Occipital lobe (tissue), 2 donors: ENCODE measurements around the gene GPR18. TPM values are rescaled to one million over a fixed set of nuclear protein-coding genes. Genes with fewer than 3 reads are reported as not detected.
"Not testable (repeated sequence)": the region's sequence is repeated elsewhere in the genome, so short reads cannot be mapped to it uniquely, and the experiment has no call there.

Experiments used
- DNase-seq: peaks from one replicate; lab custom pipeline; 2025; lab: John Stamatoyannopoulos, UW
- total RNA-seq: library from RNA; depleted of rRNA; stranded (reverse); fragments of >200 nt; gene quantifications from one replicate; pipeline ENCODE4 v1.2.3, GENCODE V29; 2014

GPR18 gene
- total RNA-seq, 1 donor from 2014 or later, result not detected

DNA sequence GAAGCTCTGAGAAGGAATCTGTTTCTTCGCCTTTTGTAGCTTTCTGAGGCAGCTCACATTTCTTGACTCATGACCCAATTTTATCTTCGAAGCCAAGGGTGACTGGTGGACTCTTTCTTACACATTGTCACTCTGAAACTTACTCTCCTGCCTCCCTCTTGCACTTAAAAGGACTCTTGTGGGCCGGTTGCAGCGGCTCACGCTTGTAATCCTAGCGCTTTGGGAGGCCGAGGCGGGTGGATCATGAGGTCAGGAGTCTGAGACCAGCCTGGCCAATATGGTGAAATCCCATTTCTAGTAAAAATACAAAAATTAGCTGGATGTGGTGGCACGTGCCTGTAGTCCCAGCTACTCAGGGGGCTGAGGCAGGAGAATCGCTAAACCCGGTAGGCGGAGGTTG, 27.6 kb downstream of the GPR18 start:
- DNase-seq, result not testable (repeated sequence)

DNA sequence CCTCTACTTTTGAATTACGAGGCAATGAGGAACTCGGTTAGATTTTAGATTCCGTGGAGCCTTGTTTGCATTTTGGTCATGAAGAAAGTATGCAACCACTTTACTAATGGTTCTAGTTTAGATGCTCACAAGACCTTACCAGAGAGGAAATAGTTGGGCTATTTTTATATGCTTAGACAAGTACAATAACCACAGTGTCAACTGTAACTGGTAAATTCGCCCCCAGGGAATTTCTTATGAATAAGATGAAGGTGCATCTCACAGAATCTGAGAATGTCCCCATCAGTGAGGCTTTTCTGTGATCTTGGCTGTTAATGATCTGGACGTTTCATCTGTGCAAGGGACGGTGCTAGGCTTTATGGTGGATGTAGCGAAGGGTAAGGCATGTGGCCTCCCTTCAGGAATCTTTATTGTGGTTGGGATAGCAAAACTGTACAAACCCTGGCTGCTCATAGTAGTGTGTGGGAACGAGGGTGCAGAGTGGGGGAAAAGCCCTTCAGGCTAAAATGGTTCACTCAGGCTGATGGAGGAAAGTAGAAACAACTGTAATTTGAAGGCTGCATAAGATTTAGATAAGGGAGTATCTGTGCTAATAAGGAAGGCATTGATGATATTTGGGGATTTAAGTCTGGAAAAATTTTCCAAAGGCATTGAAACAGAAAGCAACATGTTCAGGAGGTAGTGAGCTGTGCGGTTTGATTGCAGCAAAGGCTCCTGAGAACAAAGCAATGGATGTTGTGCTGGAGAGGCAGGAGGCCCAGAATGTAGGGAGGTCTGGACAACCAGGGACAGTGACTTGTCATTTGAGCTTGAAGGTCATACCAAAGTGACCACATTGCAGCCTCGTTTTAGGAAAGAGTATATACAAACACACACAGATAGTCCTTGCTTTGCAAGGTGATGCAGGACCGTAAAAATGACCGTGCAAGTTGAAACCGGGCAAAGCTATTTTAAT, 29.2 kb downstream of the GPR18 start:
- DNase-seq, result no peak

DNA sequence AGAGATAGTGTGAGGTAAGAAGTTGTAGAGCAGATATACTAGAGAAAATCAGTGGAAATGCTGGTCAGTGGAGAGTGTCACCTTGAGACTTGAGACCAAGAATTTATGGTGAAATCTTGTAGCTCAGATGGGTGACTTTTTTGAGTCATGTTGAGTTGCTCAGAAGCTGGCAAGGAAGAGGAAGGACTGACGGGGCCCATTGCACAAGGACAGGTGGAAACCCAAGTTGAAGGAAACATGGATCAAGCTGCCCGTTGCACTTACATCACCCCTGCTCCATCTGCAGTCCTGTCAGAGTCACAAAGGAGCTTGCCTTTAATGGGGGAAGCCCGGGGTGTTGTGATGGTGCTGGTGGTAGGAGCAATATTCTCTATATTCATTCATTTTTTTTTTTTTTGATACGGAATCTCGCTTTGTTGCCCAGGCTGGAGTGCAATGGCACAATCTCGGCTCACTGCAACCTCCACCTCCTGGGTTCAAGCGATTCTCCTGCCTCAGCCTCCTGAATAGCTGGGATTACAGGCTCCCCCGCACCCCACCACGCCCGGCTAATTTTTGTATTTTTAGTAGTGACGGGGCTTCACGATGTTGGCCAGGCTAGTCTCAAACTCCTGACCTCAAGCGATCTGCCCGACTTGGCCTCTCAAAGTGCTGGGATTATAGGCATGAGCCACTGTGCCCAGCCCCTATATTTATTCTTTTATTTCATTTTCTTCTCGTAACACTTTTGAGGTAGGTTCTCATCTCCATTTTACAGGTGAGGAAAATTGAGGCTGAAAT, 30.1 kb downstream of the GPR18 start:
- DNase-seq, result no peak

DNA sequence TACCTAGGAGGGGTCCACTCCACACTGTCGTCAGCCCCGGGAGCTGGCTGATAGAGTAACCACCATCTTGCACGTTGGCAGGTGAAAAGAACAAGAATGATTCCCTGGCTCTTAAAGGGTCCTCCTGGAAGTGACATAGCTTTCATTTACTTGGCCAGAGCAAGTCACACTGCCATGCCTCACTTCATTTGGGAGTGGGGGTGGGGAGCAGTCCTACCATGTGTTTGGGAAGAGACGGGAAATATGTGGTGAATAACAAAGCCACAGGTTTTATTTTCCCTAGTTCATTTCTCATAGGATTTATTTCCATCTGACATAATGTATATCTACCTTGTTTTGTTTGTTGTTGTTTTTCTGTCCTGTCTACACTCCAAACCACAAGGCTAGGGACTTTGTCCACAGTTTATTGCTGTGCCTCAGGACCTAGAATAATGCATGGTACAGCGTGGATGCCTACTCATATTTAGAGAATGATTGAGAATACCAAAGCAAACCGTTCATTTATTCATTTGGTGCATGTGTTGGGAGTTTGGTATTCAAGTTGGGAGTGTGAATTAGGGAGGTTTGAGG, 30.8 kb downstream of the GPR18 start:
- DNase-seq, result no peak

DNA sequence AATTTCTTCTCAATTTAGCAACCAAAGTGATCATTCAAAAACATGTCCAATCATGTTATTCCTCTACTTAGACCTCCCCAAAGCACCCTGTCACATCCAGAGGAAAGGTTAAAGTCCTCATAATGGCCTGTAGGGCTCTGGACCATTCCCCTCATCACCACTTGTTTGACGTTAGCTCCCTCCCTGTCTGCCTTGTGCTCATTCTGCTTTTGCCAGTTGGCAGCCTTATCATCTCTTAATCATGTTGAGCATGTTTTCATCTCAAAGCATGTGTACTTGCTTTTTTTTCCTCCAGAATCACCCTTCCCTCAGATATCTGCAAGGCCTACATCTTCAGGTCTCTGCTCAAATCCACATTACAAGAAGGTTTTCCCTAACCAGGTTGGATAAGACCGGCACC, 31.7 kb downstream of the GPR18 start:
- no peak for DNase-seq

DNA sequence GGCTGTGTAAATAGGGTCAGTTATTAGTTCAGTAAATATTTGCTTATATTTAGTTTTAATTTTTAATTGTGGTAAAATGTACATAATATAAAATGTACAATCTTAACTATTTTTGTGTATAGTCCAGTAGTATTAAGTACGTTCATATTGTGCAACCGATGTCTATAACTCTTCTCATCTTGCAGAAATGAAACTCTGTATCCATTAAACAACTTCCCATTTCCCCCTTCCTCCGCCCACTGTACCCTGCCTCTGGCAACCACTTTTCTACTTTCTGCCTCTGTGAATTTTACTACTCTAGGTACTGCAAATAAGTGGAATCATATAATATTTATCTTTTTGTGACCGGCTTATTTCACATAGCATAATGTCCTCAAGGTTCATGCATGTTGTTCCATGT, 33.1 kb downstream of the GPR18 start:
- DNase-seq, result no peak

DNA sequence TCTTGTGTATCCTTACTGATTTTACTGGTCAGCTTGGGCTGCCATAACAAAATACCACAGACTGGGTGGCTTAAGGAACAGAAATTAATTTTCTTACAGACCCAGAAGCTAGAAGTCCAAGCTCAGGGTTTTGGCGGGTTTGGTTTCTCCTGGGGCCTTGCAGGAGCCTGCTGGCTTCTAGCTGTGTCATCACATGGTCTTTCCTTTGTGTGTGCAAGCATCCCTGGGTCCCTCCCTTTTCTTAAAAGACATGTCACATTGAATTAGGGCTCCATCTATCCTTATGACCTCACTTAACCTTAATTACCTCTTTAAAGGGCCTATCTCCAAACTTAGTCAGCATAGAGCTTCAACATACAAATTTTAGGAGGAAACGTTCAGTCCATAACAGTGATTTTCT, 34.2 kb downstream of the GPR18 start:
- no peak for DNase-seq

DNA sequence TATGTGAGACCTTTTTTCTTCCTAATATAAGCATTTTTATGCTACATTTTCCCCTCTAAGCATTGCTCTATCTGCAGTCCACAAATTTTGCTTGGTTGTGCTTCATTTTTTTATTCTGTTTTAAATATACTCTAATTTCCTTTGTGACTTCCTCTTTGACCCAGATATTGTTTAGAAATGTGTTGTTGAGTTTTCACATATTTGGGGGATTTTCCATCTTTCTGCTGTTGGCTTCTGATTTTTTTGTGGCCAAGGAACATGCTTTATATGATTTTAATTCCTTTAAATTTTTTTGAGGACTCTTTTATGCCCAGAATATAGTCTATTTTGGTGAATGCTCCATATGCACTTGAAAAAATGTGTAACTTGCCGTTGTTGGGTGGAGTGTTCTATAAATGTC, 34.6 kb downstream of the GPR18 start:
- DNase-seq, result no peak

DNA sequence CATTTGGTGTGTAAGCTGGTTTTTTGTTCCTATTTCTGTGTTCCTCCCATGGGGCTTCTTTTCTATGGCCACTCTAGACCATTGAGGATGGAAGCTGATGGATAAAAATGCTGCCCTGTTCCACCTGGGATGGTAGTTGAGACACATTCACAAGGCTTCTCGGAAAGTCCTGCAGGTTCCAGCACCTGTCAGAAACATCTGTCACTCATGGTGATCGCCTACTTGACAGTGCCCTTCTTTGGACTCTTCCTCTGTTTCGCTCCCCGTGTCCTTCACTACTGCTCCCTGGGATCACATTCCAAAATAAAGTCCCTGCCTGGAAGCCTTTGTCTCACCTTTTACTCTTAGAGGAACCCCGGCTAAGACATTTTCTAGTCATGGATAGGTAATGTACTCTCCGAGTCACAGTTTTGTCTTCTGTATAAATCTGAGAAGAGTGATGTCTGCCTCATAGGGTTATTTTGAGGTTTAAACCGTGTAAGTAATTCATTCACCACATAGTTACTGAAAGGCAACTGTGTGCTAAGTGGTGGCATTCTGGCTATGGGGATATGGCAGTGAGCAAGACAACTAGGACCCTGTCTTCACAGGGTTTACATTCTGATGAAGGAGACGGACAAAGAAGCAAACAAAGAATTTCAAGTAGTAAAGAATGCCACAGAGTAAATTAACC, 36.5 kb downstream of the GPR18 start:
- DNase-seq, result no peak

DNA sequence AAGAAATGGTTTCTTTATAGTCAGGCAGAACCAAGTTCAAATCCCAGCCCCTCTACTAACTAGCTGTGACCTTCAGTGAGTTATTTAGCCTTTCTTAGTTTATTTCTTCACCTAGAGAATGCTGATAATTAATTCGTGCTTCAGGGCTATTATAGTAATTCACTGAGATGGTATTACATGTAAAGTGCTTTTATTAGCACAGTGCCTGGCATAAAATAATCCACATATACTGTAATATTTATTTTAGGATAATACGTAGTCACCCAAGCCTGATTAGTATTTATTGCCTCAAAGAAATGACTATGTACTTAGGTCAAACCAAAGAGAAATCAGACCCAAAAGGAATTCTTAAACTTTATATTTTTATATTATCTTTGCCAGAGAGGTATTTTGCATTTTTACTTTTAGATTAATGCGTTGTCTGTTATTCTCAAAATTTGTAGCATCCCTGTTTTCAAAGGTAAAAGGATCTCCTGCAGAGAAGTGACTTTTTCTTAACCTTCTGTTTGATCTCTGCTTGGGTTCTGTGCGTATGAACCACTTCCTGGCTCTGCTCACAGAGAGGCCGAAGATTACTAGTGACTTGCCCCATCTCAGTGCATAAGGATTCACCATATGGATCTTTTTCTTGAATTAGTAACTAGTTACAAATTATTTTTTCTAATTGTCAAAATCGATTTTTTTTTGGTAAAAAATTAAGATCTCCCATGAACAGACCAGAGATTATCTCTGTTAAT, 37.8 kb downstream of the GPR18 start:
- no peak for DNase-seq

DNA sequence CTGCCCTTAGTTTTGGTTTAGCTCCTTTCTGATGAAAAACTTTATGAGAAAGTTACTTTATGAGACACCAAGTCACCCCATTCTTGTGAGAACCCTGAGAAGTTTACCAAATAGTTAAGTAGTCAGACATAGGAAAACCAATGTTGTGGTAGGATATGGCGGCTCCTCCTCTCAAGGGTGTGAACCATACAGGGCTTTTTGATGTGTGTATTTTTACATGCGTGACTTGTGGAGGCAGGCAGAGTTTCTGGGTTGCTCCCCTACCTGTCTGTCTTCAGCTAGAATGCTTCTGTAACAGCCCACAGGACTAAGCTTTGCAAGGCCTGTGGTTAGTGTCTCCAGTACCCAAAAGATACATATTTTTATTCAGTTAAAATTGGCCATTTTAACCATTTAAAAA, 39.2 kb downstream of the GPR18 start:
- no peak for DNase-seq

DNA sequence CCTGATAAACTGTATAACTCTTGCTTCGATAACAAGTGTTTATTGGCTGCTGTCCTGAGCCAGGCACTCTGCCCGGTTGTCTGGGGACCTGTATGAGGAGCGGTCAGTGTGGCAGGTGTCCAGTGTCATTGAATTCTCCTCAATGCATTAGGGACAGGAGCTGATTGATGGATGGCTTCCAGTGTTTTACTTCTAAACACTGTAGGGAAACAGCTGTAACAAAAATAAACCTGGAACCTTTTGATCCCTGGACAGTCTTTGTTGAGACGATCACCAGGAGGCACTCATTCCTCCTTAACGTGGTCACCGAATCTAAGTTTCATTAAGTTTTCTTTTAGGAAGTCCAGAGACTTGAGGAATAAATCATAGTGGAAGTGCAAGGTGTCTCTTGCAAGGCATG, 39.6 kb downstream of the GPR18 start:
- DNase-seq, result no peak

DNA sequence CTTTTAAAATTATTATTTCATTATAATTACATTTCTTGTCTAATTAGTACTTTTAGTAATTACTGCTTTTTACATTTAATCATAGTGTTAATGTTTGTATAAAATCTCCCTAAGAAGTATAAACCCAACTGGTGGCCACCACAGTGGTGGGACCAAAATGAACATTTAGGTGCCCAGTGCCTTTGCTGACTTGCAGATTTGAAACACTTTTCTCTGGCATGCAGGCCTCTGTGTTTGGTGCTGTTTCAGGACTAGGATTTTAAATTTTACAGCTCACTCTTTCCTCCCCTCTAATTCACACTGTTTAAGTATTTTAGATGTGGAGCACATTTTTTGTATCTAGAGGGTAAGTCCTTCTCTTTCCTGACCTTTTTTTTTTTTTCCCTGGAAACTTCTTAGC, 40.1 kb downstream of the GPR18 start:
- DNase-seq, result no peak

DNA sequence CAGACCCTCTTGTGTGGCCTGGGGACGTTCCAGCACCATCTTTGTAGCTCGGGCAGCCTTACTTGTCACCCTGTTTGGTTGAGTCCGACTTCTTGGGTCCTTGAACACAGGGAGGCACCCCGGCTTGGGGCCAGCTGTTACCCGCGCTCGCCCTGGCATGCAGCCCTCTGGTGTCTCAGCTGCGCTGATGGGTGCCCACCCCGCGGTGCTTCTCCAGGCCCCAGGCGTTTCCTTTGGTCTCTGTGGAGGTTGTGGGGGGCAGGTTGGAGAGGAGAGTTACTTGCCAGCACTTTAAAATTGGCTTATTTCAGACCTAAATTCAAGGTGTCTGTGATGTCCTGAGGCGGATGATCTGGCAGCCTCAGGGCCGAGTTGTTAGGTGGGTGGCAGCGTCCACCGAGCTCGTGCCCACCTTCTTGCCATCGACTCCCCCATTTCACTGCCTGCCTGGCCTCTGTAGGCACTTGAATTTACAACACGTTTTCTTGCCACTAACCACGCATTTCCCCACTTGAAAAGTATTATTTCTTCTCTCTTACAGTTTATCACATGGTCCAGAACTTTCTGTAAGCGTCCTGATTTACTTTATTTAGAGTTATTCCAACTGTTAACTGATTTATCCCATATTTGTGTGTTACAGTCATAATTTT, 40.6 kb downstream of the GPR18 start:
- DNase-seq, result no peak

DNA sequence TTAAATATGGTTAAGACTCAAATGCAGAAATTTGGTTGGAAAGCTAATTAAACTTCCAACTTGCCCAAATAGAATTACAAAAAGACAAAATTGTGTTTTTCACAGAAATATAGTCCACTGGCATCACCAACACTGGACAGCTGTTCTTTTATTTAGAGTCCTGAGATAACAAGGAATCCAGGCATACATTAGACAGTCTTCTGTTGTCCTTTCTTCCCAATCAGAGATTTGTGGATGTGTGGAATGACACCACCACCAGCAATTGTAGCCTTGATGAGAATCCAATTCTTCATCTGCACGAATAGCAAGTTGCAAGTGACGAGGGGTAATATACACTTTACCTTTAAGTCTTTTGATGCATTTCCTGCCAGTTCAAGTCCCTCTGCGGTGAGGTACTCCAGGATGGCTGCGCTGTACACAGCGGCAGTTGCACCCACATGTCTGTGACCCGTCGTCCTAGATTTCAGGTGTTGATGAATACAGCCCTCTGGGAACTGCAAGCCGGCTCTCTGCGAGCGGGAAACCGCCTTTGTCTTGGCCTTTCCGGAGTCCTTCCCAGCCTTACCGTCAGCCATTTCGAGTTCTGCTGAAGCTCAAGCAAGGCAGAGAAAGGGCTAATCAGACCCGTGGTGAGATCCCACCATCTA, 42.9 kb downstream of the GPR18 start:
- no peak for DNase-seq

DNA sequence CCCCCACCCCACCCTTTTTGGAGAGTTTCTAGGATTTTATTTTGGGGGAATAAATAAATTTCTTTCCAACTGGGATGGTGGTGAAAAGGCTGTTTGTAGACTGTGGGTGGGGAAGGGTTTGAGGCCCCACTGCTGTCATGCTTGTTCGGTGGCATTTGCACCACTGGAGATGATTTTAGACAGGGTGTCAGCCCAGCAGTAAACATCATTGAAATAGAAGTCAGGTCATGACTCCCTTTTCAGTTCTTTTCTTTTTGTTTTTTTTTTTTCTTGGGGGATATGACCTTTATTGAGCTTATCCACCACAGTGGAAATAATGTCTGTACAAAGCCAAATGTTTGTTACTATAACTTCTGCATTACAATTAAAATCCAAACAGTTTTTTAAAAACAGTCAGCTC, 43.4 kb downstream of the GPR18 start:
- DNase-seq, result no peak

DNA sequence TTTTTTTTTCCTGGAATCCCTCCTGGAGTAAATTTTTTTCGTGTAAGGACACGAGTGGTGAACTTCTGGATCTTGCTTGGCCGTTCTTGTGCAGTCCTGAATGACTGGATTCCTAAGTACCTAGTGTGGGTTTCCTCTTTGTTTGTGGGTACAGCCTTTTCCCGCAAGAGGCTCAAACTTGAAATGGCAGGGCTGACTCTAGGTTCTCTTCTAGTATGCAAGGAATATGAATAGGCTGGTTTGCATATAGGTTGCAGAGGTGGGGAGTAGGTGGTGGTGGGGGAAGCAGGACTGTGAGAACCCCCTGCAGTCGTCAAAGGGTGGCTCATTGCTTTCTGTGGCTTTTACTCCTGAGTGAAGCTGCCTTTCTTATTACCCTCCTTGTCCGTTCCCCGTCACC, 43.9 kb downstream of the GPR18 start:
- DNase-seq, result no peak

DNA sequence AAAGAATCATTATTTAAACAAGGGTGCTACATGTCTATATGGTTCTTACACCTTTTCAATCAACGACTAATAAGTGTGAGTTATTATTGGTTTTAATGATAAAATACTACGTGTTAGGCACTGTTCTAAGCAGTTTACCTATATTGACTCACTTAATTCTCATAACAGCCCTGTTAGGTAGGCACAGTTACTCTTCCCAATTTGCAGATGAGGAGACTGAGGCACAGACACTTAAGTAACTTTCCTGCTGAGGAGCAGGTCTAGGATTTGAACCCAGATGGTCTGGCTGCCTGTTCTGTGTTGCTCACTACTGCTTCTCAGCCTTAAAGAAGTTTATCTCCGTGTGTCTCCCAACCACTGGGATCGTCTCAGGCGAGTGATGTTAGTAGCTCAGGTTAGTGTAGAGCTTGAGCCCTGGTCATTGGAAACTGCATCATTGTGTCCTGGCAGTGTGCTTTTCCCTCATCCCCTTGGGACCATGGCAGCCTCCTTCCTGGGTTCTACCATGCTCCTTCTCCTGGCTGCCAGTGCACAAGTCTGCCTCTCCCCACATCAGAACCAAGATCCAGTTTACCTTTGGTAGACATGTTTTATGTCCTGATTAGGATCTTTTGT, 46.7 kb downstream of the GPR18 start:
- no peak for DNase-seq

DNA sequence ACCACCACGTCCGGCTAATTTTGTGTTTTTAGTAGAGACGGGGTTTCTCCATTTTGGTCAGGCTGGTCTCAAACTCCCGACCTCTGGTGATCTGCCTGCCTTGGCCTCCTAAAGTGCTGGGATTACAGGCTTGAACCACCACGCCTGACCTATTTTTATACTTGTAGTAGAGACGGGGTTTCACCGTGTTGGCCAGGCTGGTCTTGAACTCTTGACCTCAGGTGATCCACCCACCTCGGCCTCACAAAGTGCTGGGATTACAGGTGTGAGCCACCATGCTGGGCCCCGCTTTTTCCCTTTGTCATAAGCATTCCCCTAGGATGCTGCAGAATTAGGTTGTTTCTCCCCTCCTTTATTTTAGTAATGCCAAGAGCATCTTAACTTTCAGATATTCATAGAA, 47.6 kb downstream of the GPR18 start:
- not testable (repeated sequence) for DNase-seq
